Activated T-cell treated with anti-CD3 and anti-CD28 coated beads for 24 hours (primary cell): ENCODE data around the gene FAM53C.
"Not testable (repeated sequence)": the region's sequence is repeated elsewhere in the genome, so short reads cannot be mapped to it uniquely, and the experiment has no call there.

Experiments
- DNase-seq: peaks from one replicate; pipeline ENCODE4 v3.0.0-alpha.2; 2020; ENCODE audit warnings: low read depth

Gene FAM53C

GRCh38 chr5:138337685-138338410 lies at the start of gene FAM53C:
FAM53C (plus strand) TSS chr5:138338266; CDS start chr5:138341336, 3,070 bp downstream.
- peak; percentile 90 for DNase-seq

GRCh38 chr5:138289296-138289695 lies 48.8 kb upstream of the FAM53C start:
- no peak for DNase-seq

- DNase-seq, result no peak
These were observed 34.7 kb upstream of the FAM53C start for GRCh38 chr5:138303372-138303771.

GRCh38 chr5:138305797-138306196 lies 32.3 kb upstream of the FAM53C start:
- DNase-seq, result no peak

- DNase-seq, result no peak
These were observed 22.3 kb upstream of the FAM53C start for GRCh38 chr5:138315751-138316278.

- DNase-seq, result no peak
These were observed 21.7 kb upstream of the FAM53C start for GRCh38 chr5:138316355-138316754.

- DNase-seq, result not testable (repeated sequence)
These were observed 19.9 kb upstream of the FAM53C start for GRCh38 chr5:138318211-138318610.

- DNase-seq, result no peak
These were observed 7.1 kb upstream of the FAM53C start for GRCh38 chr5:138330813-138331448.

GRCh38 chr5:138331449-138332368 lies 6.4 kb upstream of the FAM53C start, which contains the start of gene CDC25C:
CDC25C (minus strand) TSS chr5:138331804; CDS start chr5:138331180, 624 bp downstream.
- peak; percentile 95 for DNase-seq

GRCh38 chr5:138334867-138335447 lies 3.1 kb upstream of the FAM53C start:
- no peak for DNase-seq

GRCh38 chr5:138336952-138337684 lies 948 bp upstream of the FAM53C start:
- DNase-seq, result no peak

- DNase-seq, result no peak
These were observed 485 bp downstream of the FAM53C start for GRCh38 chr5:138338411-138339090.

GRCh38 chr5:138339091-138339456 lies 1.0 kb downstream of the FAM53C start:
- no peak for DNase-seq

- no peak for DNase-seq
These were observed 1.4 kb downstream of the FAM53C start for GRCh38 chr5:138339464-138339863.

- no peak for DNase-seq
These were observed 1.9 kb downstream of the FAM53C start for GRCh38 chr5:138340008-138340407.

GRCh38 chr5:138344887-138345622 lies 7.0 kb downstream of the FAM53C start:
- no peak for DNase-seq

- DNase-seq, result no peak
These were observed 8.8 kb downstream of the FAM53C start for GRCh38 chr5:138346889-138347288.

GRCh38 chr5:138349852-138350562 lies 11.9 kb downstream of the FAM53C start:
- no peak for DNase-seq

- no peak for DNase-seq
These were observed 12.5 kb downstream of the FAM53C start for GRCh38 chr5:138350563-138350890.
